GM19467 (cell line): ENCODE data around the gene IQGAP3.

Source experiments
- ATAC-seq: cut with Tn5 transposase; IDR thresholded peaks from one replicate; pipeline ENCODE4 v1.9.1; 2021; ENCODE audit warnings: mild to moderate bottlenecking, moderate library complexity; ENCODE audit not compliant: unreplicated experiment

IQGAP3 gene

DNA sequence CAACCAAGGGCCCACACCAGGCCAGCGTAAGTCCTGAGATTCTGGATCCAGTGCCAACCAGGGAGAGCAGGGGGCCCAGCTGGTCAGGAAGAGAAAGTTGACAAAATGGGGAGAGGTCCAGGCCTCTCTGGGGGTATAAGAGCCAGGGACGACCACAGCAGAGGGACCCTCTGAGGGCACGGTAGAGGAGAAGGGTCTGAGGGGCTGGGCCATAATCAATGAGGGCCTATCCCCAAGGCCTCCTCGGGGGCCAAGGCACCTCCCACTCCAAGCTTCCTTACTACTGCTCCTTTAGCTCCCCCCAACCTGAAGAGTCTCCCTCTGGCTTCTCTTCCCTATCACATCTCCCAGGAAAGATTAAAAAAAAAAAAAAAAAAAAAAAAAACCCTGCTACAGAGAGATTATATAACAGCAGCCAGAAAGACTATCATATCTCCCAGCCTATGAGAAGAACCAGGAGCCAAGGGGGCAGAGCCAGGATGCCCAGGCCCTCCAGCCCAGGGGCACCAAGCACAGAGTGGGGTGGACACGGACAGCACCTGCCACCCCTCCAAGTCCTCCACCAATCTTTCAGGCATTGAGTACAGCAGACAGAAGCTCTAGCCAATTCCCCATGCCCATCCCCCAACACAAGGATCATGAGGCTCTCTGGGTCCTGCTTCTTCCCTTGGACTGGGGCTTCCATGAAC lies 74.5 kb downstream of the IQGAP3 start:
- ATAC-seq: no peak

DNA sequence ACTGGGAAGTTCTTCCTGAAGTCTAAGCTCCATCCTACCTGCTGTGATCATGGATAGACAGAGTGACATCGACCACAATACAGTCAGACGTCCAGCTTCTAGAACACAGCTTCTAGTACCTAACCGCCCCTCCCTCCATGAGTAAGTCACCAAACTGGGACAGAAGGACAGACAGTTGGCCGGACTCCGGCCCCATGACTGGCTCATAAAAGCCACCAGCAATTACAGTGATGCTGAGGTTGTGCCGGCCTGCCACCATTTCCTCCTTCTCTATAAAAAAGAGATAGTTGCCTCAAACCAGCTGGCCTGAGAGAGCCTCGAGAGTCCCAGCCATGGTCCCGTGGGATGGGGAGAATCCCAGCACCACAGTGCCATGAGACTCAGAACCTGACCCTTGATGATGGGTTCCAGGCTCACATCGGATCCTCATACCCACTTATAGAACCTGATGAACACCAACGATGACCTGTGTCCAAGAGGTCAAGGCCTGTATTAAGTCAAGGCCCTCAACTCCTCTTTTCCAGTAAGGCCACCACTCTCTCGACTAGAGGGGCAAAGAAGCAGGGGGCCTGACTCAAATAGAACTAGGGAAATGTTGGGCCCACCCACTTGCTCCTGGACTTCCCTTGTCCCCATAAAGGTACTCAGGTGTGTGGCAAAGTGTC lies 75.2 kb downstream of the IQGAP3 start:
- no peak for ATAC-seq

DNA sequence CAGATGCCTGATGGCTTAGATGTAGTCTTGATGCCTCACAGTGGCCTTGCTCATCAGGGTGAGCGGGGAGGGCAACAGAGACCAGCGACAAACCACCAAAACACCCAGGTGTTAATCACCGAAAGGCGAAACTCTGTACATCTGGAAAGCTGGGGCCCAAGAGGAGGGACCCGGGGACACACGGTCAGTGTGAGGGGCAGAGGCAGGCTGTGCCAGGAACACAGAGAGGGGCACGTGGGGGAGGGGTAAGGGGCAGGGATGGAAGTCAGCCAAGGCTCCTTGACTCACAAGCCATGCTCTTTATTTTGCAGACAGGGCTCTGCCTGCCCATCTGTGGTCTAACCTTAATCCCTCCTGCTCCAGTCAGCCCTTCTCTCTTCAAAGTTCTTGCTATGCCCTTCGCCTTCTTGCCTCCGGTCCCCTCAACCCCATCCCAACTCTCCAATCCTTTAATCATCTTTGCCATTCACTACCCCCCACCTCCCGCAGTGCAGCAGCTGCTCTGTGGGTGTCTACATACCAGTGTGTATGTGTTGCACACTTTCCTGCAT lies 76.1 kb downstream of the IQGAP3 start:
- ATAC-seq: no peak

- no peak for ATAC-seq
Observed at GRCh38 chr1:156495401-156496140, 76.8 kb downstream of the IQGAP3 start.

- no peak for ATAC-seq
Observed at GRCh38 chr1:156494309-156494895, 78.0 kb downstream of the IQGAP3 start.

DNA sequence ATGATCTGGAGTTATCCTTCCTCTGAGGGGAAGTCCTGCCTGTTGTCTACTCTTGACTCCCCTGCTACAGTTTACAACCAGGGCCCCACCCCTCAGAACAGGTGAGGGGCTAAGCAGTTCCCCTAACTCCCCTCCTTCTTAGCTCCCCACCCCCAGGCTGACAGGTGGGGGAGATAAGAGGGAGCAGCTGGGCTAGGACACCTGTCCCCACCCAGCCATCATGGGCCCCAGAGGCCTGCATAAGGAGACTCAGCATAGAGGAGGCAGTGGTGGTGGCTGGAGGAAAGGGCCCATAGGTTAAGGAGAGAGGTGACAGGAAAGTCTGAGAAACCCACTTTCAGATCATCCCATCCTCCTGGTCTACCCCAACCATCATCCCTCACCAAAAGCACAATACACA lies 78.6 kb downstream of the IQGAP3 start:
- ATAC-seq: no peak

DNA sequence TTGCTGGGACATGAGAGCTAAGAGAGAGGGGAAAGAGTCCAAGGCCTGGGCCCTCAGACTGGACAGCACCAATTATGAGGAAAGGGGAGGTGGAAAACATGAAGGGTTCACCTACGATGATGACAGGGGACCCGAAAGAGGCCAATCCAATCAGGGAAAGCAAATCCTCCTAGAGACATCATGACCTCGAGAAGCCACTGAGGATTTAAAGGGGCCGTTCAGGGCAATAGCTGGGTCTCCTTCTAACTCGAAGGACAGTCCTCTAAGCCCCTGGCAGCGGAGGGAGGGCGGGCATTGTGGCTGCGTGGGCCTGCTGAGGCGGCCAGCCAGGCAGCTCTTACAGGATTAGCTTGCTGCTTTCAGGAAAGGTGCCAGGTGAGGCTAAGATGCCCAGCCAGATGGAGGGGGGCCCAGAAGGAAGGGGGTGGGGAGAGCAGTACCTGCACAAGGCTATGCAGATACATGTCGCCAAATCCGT lies 79.2 kb downstream of the IQGAP3 start:
- ATAC-seq: no peak

DNA sequence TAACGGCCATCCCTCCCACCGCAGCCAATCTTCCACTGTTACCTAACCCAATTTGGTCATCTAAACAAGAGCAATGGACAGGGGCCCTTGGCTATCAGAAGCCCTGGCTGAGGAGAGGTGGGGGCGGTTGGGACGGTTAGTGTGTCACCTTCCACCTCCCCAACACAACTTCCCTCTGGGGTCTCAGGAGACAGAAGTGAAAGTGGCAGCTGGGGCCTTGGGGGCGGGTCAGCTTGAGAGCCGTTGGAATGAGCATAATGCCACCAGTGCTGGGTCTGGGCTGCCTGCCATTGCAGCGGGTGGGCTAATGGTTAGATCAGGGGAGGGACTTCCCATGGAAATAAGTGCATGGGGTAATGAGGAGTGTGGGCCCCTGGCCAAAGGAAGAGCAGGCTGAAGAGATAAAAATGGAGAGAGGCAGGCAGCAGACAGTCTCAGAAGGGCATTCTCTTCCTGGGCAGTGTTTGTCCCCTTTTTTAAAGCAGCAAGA lies 79.7 kb downstream of the IQGAP3 start:
- ATAC-seq: no peak

DNA sequence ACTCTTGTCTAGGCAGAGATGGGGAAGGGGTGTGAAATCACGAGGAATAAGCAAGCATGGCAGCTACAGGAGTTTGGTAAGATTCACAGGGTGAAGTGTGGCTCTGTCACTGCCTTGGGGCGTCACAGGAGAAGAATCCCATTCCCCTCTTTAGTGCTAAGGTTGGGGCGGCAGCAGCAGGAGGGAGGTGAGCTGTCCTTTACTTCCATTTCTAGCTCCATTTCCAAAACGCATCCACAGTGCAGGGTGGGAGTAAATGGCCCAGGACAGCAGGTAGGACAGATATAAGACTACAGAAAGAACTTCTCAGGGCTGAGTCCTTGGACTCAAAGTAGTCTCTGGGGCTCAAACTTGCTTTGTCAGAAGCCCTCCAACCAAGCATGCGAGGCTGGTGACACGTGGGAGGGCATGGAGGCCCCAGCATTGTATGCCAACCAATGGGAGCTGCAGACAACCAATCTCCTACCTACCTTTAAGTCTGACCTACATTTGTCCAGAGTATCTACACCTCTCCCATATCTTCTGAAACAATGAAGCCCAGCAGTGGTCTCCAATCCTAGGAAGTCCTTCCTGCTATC lies 80.3 kb downstream of the IQGAP3 start:
- ATAC-seq: no peak

DNA sequence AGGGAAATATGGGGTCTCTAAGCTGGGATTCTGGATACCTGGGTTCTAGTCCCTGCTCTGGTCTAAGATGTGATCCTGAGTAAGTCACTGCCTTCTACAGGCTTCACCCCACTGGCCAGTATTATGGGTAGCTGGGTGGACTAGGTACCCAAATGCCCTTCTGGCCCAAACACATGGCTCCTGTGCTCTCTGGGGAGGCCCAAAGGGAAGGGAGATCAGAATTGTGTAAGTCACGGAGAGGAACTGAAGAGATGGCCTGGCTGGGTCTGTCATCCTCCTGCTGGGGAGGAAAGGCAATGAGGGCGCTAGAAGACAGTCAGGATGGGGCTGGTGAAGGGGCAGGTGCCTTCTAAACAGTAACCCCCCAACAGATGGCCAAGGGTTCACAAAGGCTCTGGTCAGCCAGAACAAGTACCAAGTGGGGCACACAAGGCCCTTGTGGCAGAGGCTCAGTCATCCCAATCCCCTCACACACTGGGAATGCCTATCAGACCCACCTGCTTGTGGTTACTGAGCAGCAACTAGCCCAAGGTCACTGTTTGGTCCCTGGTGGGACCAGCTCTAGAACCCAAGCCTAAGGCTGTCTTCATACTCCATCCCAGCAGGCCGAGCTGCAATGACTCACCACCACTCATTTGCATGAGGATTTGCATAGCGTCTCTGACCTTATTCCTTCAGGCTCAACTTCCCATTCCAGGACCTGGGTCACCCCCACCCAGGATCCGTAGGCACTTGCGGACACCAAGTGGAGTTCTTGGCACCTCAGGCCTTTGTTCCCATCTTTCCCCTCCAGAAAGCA lies 81.0 kb downstream of the IQGAP3 start:
- no peak for ATAC-seq

DNA sequence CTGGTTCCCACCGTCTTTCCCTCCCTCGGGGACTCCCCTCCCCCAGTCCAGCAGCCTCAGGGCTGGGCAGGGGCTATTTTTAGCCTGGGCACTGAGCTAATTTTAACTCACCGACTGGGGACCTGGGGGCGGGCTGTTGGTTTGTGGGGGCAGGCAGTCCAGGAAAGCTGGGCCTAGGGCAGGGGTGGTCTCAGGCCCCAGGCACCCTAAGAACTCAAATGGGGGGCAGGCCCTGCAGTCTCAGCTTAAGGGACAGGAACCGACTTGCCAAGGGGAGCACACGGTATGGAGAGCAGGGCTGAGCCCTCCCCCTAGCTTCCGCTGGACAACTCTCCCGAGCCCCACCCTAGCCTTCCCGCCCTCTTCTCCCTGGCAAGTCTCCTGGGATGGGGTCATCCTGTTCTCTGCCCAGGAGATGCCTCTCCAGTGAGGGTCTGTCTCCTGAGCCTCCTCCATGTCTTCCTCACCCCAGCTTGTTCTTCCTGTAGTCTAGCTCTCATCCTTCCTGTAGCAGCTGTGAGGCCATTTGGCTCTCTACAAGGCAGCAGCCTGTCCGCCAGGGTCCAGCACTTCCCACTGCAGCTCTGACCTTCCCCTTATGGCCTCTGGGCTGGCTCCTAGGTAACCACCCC lies 81.8 kb downstream of the IQGAP3 start:
- ATAC-seq: no peak

GRCh38 chr1:156489935-156490293 lies 82.5 kb downstream of the IQGAP3 start:
- no peak for ATAC-seq

DNA sequence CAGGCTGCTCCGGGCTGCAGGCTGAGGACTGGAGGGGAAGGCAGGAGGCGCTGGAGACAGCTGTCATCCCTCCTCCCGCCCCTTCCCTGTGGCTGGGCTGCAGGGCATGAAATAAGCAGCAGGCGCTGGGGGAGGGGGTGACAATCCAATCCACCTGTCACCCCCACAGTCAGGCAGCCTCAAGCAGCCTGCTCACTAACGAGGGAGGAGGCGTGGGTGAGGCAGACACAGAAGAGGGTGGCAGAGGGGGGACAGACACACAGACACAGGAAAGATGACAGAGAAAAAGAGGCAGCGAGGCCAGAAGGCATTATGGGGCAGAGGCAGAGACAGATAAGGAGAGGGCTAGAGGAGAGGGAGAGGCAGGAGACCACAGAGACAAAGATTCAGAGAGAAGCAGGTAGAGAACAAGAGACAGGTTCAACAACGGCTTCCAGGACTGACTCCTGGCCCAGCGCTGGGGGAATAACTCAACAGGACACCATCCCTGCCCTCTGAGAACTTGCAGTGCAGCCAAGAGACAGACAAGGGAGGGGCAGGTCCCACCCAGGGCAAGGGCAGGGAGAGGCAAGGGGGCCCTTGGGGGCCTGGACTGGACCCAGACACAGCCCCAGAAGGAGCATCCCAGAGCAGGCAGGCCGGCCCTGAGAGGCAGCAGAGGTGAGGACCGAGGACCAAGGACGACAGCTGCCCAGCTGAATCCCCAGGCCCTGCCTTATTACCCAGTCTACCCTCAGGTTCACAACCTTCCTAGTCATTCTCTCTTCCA lies 83.0 kb downstream of the IQGAP3 start:
- peak; percentile 22 for ATAC-seq

GRCh38 chr1:156488566-156489165 lies 83.7 kb downstream of the IQGAP3 start:
- ATAC-seq: peak; percentile 52

- ATAC-seq: no peak
Observed at GRCh38 chr1:156487862-156488261, 84.5 kb downstream of the IQGAP3 start.

DNA sequence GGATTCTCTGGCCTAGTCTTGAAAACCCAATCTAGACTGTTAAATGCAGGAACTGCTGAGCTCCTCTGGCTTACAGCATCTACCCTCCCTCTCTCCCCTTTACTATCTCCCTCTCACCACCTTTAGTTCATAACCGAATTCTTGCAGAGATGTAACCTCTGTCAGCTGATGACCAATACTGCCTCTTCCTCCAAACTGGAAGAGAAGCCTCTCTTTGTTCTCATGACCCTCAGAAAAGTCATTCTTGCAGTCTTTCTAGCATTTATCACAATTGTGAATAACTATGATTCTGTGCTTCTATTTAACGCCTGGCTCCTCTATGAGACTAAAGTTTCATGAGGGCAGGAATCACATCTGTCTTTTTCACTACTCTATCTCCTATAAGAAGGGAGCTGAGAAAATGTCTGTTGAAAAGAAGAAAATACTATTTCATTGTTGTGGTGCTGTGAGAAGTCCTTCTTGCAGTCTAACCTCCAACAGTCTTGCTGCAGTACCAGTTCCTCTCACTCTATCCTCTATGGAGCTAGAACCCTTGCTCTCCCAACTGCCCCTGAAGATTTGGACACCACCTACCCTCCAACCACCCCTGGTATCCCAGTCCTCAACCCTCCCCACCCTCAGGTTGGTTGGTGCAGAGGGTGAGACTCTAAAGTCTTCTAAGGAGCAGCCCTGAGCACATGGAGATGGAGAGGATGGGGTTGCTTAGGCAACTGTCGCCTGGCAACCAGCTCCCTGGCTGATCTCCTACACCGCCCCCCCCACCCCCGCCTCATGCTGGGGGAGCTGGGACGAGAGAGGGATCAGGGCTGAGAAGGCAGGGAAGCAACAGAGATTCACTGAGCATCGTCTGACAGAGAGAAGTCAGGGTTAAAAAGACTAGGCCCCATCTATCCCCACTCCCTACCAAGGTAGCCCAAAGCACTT lies 85.7 kb downstream of the IQGAP3 start:
- ATAC-seq: no peak

DNA sequence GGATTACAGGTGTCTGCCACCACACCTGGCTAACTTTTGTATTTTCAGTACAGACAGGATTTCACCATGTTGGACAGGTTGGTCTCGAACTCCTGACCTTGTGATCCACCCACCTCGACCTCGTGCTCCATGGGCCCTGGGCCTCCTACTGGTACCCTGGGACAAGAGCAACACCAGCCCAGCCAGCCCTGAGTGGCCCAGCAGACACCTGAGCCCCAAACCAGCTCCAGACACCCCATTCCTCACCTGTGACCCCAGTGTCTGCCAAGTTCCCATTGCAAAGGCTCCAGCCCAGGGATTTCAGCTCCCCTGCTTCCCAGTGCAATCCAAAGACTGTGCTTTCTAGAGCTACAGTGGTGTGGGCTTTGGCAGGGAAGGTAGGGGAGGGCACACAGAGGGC lies 86.4 kb downstream of the IQGAP3 start:
- ATAC-seq: no peak
